A549 (cell line): ENCODE results near the gene STAT1.

ENCODE experiments used
- CTCF ChIP-seq: fragments of >200 bp; sonication (Bioruptor Twin); formaldehyde crosslinking; IDR thresholded peaks from 3 replicates; pipeline ENCODE4 v1.5.1; 2016
- E2F6 ChIP-seq: IDR thresholded peaks from 2 replicates; pipeline ENCODE4 v1.6.1; 2012; ENCODE audit warnings: low read depth, borderline replicate concordance
- EP300 ChIP-seq, 2 experiments: fragments of >200 bp; sonication (Bioruptor Twin); formaldehyde crosslinking; IDR thresholded peaks; 2 replicates in 1 of 2; 3 replicates in 1 of 2; pipeline ENCODE4 v1.6.1; 2016 to 2017
- FOXS1 ChIP-seq: fragments of 250-450 bp; sonication (Bioruptor Pico); IDR thresholded peaks from 2 replicates; pipeline ENCODE4 v1.5.0; 2020; ENCODE audit warnings: mild to moderate bottlenecking, moderate library complexity
- HDAC2 ChIP-seq: fragments of 200-600 bp; sonication (generic); IDR thresholded peaks from 2 replicates; pipeline ENCODE4 v1.6.1; 2016
- HOXB5 ChIP-seq: fragments of 250-450 bp; sonication (Bioruptor Pico); IDR thresholded peaks from 2 replicates; pipeline ENCODE4 v1.5.0; 2020; ENCODE audit warnings: mild to moderate bottlenecking, moderate library complexity
- MAX ChIP-seq: IDR thresholded peaks from 2 replicates; pipeline ENCODE4 v1.6.1; 2012
- MYC ChIP-seq: IDR thresholded peaks from 2 replicates; pipeline ENCODE4 v1.6.1; 2012; ENCODE audit warnings: mild to moderate bottlenecking, inconsistent platforms, low read length, improper control_type of control experiment, borderline replicate concordance
- POLR2A ChIP-seq: IDR thresholded peaks from 2 replicates; pipeline ENCODE4 v1.6.1; 2012; ENCODE audit warnings: mild to moderate bottlenecking, low read length
- RARB ChIP-seq: fragments of 250-450 bp; sonication (Bioruptor Pico); IDR thresholded peaks from 2 replicates; pipeline ENCODE4 v1.8.0; 2021; ENCODE audit warnings: mild to moderate bottlenecking, moderate library complexity
- REST ChIP-seq: fragments of 200-600 bp; sonication (generic); IDR thresholded peaks from 2 replicates; pipeline ENCODE4 v1.6.1; 2016; ENCODE audit warnings: antibody characterized with exemption, mild to moderate bottlenecking, moderate library complexity
- RNF2 ChIP-seq: fragments of 200-600 bp; sonication (generic); IDR thresholded peaks from 2 replicates; pipeline ENCODE4 v1.6.1; 2016; ENCODE audit warnings: low read depth, mild to moderate bottlenecking, antibody characterized with exemption, moderate library complexity, borderline replicate concordance
- TP53 ChIP-seq: fragments of 250-450 bp; sonication (Bioruptor Pico); IDR thresholded peaks from 2 replicates; pipeline ENCODE4 v1.5.0; 2021; ENCODE audit warnings: mild to moderate bottlenecking, moderate library complexity
- USF2 ChIP-seq: fragments of 450-650 bp; IDR thresholded peaks from 2 replicates; pipeline ENCODE4 v1.6.1; 2014; ENCODE audit warnings: antibody characterized with exemption

GRCh38 chr2:191053256-191053655, 39.3 kb upstream of the STAT1 start:
- TF ChIP-seq FOXS1 (CRISPR knock-in tag) (no peak), EP300 (IDR thresholded peaks at IDR 0.05) (no peak), CTCF (no peak), POLR2A (no peak), MAX (no peak), RNF2 (no peak), REST (no peak), TP53 (no peak), MYC (no peak), HOXB5 (CRISPR knock-in tag) (no peak), HDAC2 (no peak), USF2 (no peak), E2F6 (no peak), RARB (CRISPR knock-in tag) (no peak)
